ENCODE results near the gene DGKI. TPM values are rescaled to one million over a fixed set of nuclear protein-coding genes. Genes with fewer than 3 reads are reported as not detected.

The DGKI gene
- total RNA-seq, 1 donor from 2014 or later, result 0.35 TPM

- no peak for DNase-seq (ENCODE audit: low spot score)
- ATAC-seq, result no peak
Observed at GRCh38 chr7:137564677-137565076, 282.1 kb downstream of the DGKI start.

- ATAC-seq (no peak), DNase-seq (ENCODE audit: low spot score) (no peak)
Observed at GRCh38 chr7:137563981-137564380, 282.8 kb downstream of the DGKI start.

GRCh38 chr7:137547485-137547884 is 299.3 kb downstream of the DGKI start:
- no peak for ATAC-seq
- no peak for DNase-seq (ENCODE audit: low spot score)

GRCh38 chr7:137546671-137547070 is 300.1 kb downstream of the DGKI start:
- DNase-seq (ENCODE audit: low spot score) (no peak), ATAC-seq (no peak)

GRCh38 chr7:137546009-137546408 is 300.8 kb downstream of the DGKI start:
- no peak for ATAC-seq
- DNase-seq (ENCODE audit: low spot score), result no peak

GRCh38 chr7:137545059-137545716 is 301.6 kb downstream of the DGKI start:
- ATAC-seq (no peak), DNase-seq (ENCODE audit: low spot score) (no peak)

GRCh38 chr7:137544453-137545058 is 302.2 kb downstream of the DGKI start:
- no peak for ATAC-seq
- no peak for DNase-seq (ENCODE audit: low spot score)

GRCh38 chr7:137539111-137539715 is 307.6 kb downstream of the DGKI start:
- no peak for ATAC-seq
- no peak for DNase-seq (ENCODE audit: low spot score)

- DNase-seq (ENCODE audit: low spot score) (no peak), ATAC-seq (no peak)
Observed at GRCh38 chr7:137538361-137538762, 308.4 kb downstream of the DGKI start.

GRCh38 chr7:137535579-137535978 is 311.2 kb downstream of the DGKI start:
- DNase-seq (ENCODE audit: low spot score), result no peak
- ATAC-seq, result no peak

- DNase-seq (ENCODE audit: low spot score) (no peak), ATAC-seq (no peak)
Observed at GRCh38 chr7:137531671-137532070, 315.1 kb downstream of the DGKI start.

GRCh38 chr7:137527634-137528033 is 319.1 kb downstream of the DGKI start:
- no peak for ATAC-seq
- no peak for DNase-seq (ENCODE audit: low spot score)

GRCh38 chr7:137523171-137523570 is 323.6 kb downstream of the DGKI start:
- DNase-seq (ENCODE audit: low spot score), result no peak

GRCh38 chr7:137521451-137521850 is 325.3 kb downstream of the DGKI start:
- ATAC-seq (no peak), DNase-seq (ENCODE audit: low spot score) (no peak)

More at GRCh38 chr7:137523171-137523570, 323.6 kb downstream of the DGKI start:
- no peak for ATAC-seq

GRCh38 chr7:137519947-137520346 is 326.8 kb downstream of the DGKI start:
- ATAC-seq (no peak), DNase-seq (ENCODE audit: low spot score) (no peak)

- no peak for DNase-seq (ENCODE audit: low spot score)
- no peak for ATAC-seq
Observed at GRCh38 chr7:137519181-137519691, 327.5 kb downstream of the DGKI start.

- ATAC-seq, result no peak
Observed at GRCh38 chr7:137513091-137513490, 333.7 kb downstream of the DGKI start.

GRCh38 chr7:137507096-137507495 is 339.7 kb downstream of the DGKI start:
- ATAC-seq, result no peak
- no peak for DNase-seq (ENCODE audit: low spot score)

More at GRCh38 chr7:137513091-137513490, 333.7 kb downstream of the DGKI start:
- DNase-seq (ENCODE audit: low spot score), result no peak

GRCh38 chr7:137506031-137506430 is 340.7 kb downstream of the DGKI start:
- DNase-seq (ENCODE audit: low spot score) (no peak), ATAC-seq (no peak)

- no peak for ATAC-seq
Observed at GRCh38 chr7:137501562-137501961, 345.2 kb downstream of the DGKI start.

GRCh38 chr7:137492889-137493288 is 353.9 kb downstream of the DGKI start:
- DNase-seq (ENCODE audit: low spot score), result no peak
- ATAC-seq, result no peak

More at GRCh38 chr7:137501562-137501961, 345.2 kb downstream of the DGKI start:
- DNase-seq (ENCODE audit: low spot score), result no peak

- ATAC-seq, result no peak
- no peak for DNase-seq (ENCODE audit: low spot score)
Observed at GRCh38 chr7:137489880-137490279, 356.9 kb downstream of the DGKI start.

All from left lobe of liver (tissue), 2 donors.